Ascending aorta (tissue), 2 donors: ENCODE measurements around the gene ZNF350. TPM values are rescaled to one million over a fixed set of nuclear protein-coding genes. Genes with fewer than 3 reads are reported as not detected.
"Not testable (repeated sequence)": the region's sequence is repeated elsewhere in the genome, so short reads cannot be mapped to it uniquely, and the experiment has no call there.

Experiments
- DNase-seq, 2 donors: peaks; one replicate each; pipeline ENCODE4 v3.0.0-alpha.2; 2019; ENCODE audit warnings: low spot score in 2 of 2
- H3K27ac ChIP-seq, 2 donors: fragments of 200-600 bp; sonication (generic); one replicate each; pipeline ENCODE4 v1.5.1; 2016 to 2017; ENCODE audit warnings: mild to moderate bottlenecking in 1 of 2
- H3K27me3 ChIP-seq: fragments of 200-600 bp; sonication (generic); one replicate; pipeline ENCODE4 v1.5.1; 2017
- H3K36me3 ChIP-seq, 2 donors: fragments of 200-600 bp; sonication (generic); one replicate each; pipeline ENCODE4 v1.5.1; 2016
- H3K4me1 ChIP-seq, 2 donors: fragments of 200-600 bp; sonication (generic); one replicate each; pipeline ENCODE4 v1.5.1; 2016 to 2017; ENCODE audit warnings: mild to moderate bottlenecking in 1 of 2
- H3K4me3 ChIP-seq, 2 donors: fragments of 200-600 bp; sonication (generic); one replicate each; pipeline ENCODE4 v1.5.1; 2016 to 2017; ENCODE audit warnings: mild to moderate bottlenecking in 1 of 2
- H3K9me3 ChIP-seq, 2 donors: fragments of 200-600 bp; sonication (generic); one replicate each; pipeline ENCODE4 v1.5.1; 2016
- CTCF ChIP-seq, 3 experiments: fragments of 200-600 bp in 2 of 3; fragments of 450-650 bp in 1 of 3; sonication (generic) in 2 of 3; IDR thresholded peaks; one replicate each; pipeline ENCODE4 v1.5.1; 2016 to 2019; ENCODE audit warnings: antibody characterized with exemption in 3 of 3, mild to moderate bottlenecking in 1 of 3, moderate library complexity in 1 of 3
- intact Hi-C: fragments of 100-400 bp; cut with DNase I; formaldehyde crosslinking; loops from one replicate; pipeline ENCODE4 v1.15.1; 2023
- total RNA-seq: library from RNA; depleted of rRNA; stranded (reverse); fragments of >200 nt; gene quantifications from one replicate; pipeline ENCODE4 v1.1.0, GENCODE V29; 2016

Gene ZNF350
- total RNA-seq, 1 donor from 2014 or later: 11.4 TPM

GRCh38 chr19:51977346-51977745 lies 9.3 kb downstream of the ZNF350 start:
- Histone ChIP-seq H3K36me3 (peaks cover 60 to 89% of the 10 kb centered on the region in 2 donors), H3K9me3 (peaks cover 90 to 100% of the 10 kb centered on the region in 2 donors), H3K4me1 (no peaks in the 10 kb centered on the region)

GRCh38 chr19:51976852-51977251 lies 9.8 kb downstream of the ZNF350 start:
- no peaks in the 10 kb centered on the region for H3K4me1 ChIP-seq
- H3K9me3 ChIP-seq: peaks cover 90 to 100% of the 10 kb centered on the region in 2 donors
- DNase-seq: no peak
- intact Hi-C loops: no loop called here
- no peak for TF ChIP-seq CTCF (IDR thresholded peaks at IDR 0.05)
- H3K27me3 ChIP-seq: no peaks in the 10 kb centered on the region
- no peak overlapping the region for H3K4me3 ChIP-seq
- H3K27ac ChIP-seq: no peak overlapping the region
- H3K36me3 ChIP-seq: peaks cover 63 to 91% of the 10 kb centered on the region in 2 donors

More at GRCh38 chr19:51977346-51977745, 9.3 kb downstream of the ZNF350 start:
- no peak for TF ChIP-seq CTCF (IDR thresholded peaks at IDR 0.05)
- no peak for DNase-seq
- Histone ChIP-seq H3K27me3 (no peaks in the 10 kb centered on the region), H3K4me3 (no peak overlapping the region), H3K27ac (no peak overlapping the region)
- intact Hi-C loops: no loop called here

- H3K4me3 ChIP-seq, intact Hi-C loops, DNase-seq, H3K27ac ChIP-seq, H3K4me1 ChIP-seq, H3K27me3 ChIP-seq: not testable (repeated sequence)
- Histone ChIP-seq H3K36me3 (peaks cover 68 to 91% of the 10 kb centered on the region in 2 donors), H3K9me3 (peaks cover 90 to 100% of the 10 kb centered on the region in 2 donors)
Measured at GRCh38 chr19:51975787-51976186, 10.9 kb downstream of the ZNF350 start.

GRCh38 chr19:51971624-51972023 lies 15.0 kb downstream of the ZNF350 start:
- peaks cover 90 to 100% of the 10 kb centered on the region in 2 donors for H3K9me3 ChIP-seq
- intact Hi-C loops: no loop called here
- TF ChIP-seq CTCF (IDR thresholded peaks at IDR 0.05): no peak
- H3K27ac ChIP-seq: no peak overlapping the region
- peak overlapping the region in 1 of 2 donors; percentile 24 for H3K4me3 ChIP-seq
- no peaks in the 10 kb centered on the region for H3K4me1 ChIP-seq
- H3K36me3 ChIP-seq: peaks cover 84 to 92% of the 10 kb centered on the region in 2 donors
- no peak for DNase-seq
- H3K27me3 ChIP-seq: no peaks in the 10 kb centered on the region

GRCh38 chr19:51970718-51971117 lies 15.9 kb downstream of the ZNF350 start:
- H3K9me3 ChIP-seq: peaks cover 98 to 100% of the 10 kb centered on the region in 2 donors
- peak overlapping the region in 1 of 2 donors; percentile 24 for H3K4me3 ChIP-seq
- H3K27me3 ChIP-seq: no peaks in the 10 kb centered on the region
- DNase-seq: no peak
- intact Hi-C loops: no loop called here
- H3K27ac ChIP-seq: no peak overlapping the region
- H3K36me3 ChIP-seq: peaks cover 93 to 96% of the 10 kb centered on the region in 2 donors
- TF ChIP-seq CTCF (IDR thresholded peaks at IDR 0.05): no peak
- no peaks in the 10 kb centered on the region for H3K4me1 ChIP-seq

GRCh38 chr19:51965583-51965982 lies 21.1 kb downstream of the ZNF350 start:
- Histone ChIP-seq H3K4me1 (no peaks in the 10 kb centered on the region), H3K36me3 (peaks cover 73 to 80% of the 10 kb centered on the region in 2 donors), H3K27ac (no peak overlapping the region), H3K9me3 (peaks cover 96 to 100% of the 10 kb centered on the region in 2 donors), H3K27me3 (no peaks in the 10 kb centered on the region), H3K4me3 (peak overlapping the region in 1 of 2 donors; percentile 23)
- no peak for DNase-seq
- intact Hi-C loops: no loop called here
- no peak for TF ChIP-seq CTCF (IDR thresholded peaks at IDR 0.05)

- H3K27me3 ChIP-seq, H3K4me3 ChIP-seq, intact Hi-C loops, H3K27ac ChIP-seq, DNase-seq, H3K4me1 ChIP-seq: not testable (repeated sequence)
- H3K9me3 ChIP-seq: peaks cover 75 to 100% of the 10 kb centered on the region in 2 donors
- H3K36me3 ChIP-seq: peaks cover 25 to 35% of the 10 kb centered on the region in 2 donors
Measured at GRCh38 chr19:51960621-51961233, 25.9 kb downstream of the ZNF350 start.
